GM12878 (cell line): ENCODE results near the gene CNGA4. TPM values are rescaled to one million over a fixed set of nuclear protein-coding genes. Genes with fewer than 3 reads are reported as not detected.
A peak's percentile ranks its signal among the peaks of the same experiment; 100 is the strongest.

Source experiments
- ATAC-seq: fragments of 200-7000 bp; cut with Tn5 transposase; 3 replicates; pipeline ENCODE4 v1.9.1; 2020; ENCODE audit warnings: mild to moderate bottlenecking, moderate library complexity
- BruUV-seq: library from RNA; stranded (reverse); fragments of 400-500 nt; replicated peaks from 2 replicates; lab custom pipeline; 2021; lab: Mats Ljungman, UMichigan
- CTCF ChIA-PET: fragments of 300-600 bp; sonication (Branson Sonifier 250); formaldehyde crosslinking; extraction: SDS; loops from one replicate; lab custom pipeline; 2021; ENCODE audit warnings: inconsistent platforms; lab: Yijun Ruan, JAX
- POLR2A ChIA-PET: fragments of 350-600 bp; formaldehyde crosslinking; extraction: SDS; loops from one replicate; lab custom pipeline; 2021; ENCODE audit warnings: inconsistent platforms; lab: Charles Lee
- RAD21 ChIA-PET: fragments of 300-600 bp; sonication (Branson Sonifier 250); formaldehyde crosslinking; loops from one replicate; lab custom pipeline; 2023; ENCODE audit warnings: antibody characterized with exemption; ENCODE audit not compliant: unreplicated experiment; lab: Charles Lee
- SMC1A ChIA-PET: fragments of 300-600 bp; sonication (Branson Sonifier 250); formaldehyde crosslinking; loops from one replicate; lab custom pipeline; 2023; ENCODE audit not compliant: unreplicated experiment, uncharacterized antibody; lab: Charles Lee
- DNase-seq: peaks from one replicate; pipeline ENCODE4 v3.0.0-alpha.2; 2011; ENCODE audit warnings: low read depth, low spot score
- FAIRE-seq: peaks from 3 replicates; lab custom pipeline; 2011; peaks lifted over from hg19 to GRCh38; lab: Jason Lieb, UNC
- H2AFZ ChIP-seq: 2 replicates; pipeline ENCODE4 v1.6.0; 2011; ENCODE audit warnings: low read depth, low read length, control low read depth; ENCODE audit not compliant: control insufficient read depth
- H3K27ac ChIP-seq: 2 replicates; pipeline ENCODE4 v1.5.1; 2011; ENCODE audit warnings: control low read depth; ENCODE audit not compliant: control insufficient read depth, insufficient read depth
- H3K27me3 ChIP-seq, 2 experiments: replicated peaks in 1 of 2; 2 replicates each; pipeline versions ENCODE4 v1.6.0 to v1.6.1; 2011; ENCODE audit warnings: low read length in 1 of 2; ENCODE audit not compliant: control insufficient read depth in 2 of 2, insufficient read depth in 2 of 2
- H3K36me3 ChIP-seq, 2 experiments: 2 replicates each; pipeline ENCODE4 v1.5.1; 2011; ENCODE audit warnings: low read length in 1 of 2; ENCODE audit not compliant: control insufficient read depth in 2 of 2, insufficient read depth in 2 of 2
- H3K4me1 ChIP-seq: 2 replicates; pipeline ENCODE4 v1.6.1; 2011; ENCODE audit warnings: mild to moderate bottlenecking, low read length, moderate library complexity, mixed read lengths; ENCODE audit not compliant: control insufficient read depth, insufficient read depth
- H3K4me2 ChIP-seq: 2 replicates; pipeline ENCODE4 v1.6.0; 2011; ENCODE audit warnings: control low read depth; ENCODE audit not compliant: control insufficient read depth, insufficient read depth
- H3K4me3 ChIP-seq: fragments of 200-600 bp; sonication (generic); 2 replicates; pipeline ENCODE4 v1.5.1; 2016
- H3K79me2 ChIP-seq: 2 replicates; pipeline ENCODE4 v1.6.0; 2011; ENCODE audit warnings: low read length; ENCODE audit not compliant: control insufficient read depth, insufficient read depth
- H3K9ac ChIP-seq: 2 replicates; pipeline ENCODE4 v1.8.0; 2011; ENCODE audit warnings: low read length, control low read depth, mixed read lengths; ENCODE audit not compliant: control insufficient read depth, insufficient read depth
- H3K9me3 ChIP-seq: replicated peaks from 3 replicates; pipeline ENCODE4 v1.5.1; 2011; ENCODE audit warnings: mild to moderate bottlenecking, low read length; ENCODE audit not compliant: control insufficient read depth, insufficient read depth
- H4K20me1 ChIP-seq: 2 replicates; pipeline ENCODE4 v1.6.0; 2011; ENCODE audit not compliant: control insufficient read depth, insufficient read depth
- CBX5 ChIP-seq: sonication (generic); IDR thresholded peaks from 2 replicates; pipeline ENCODE4 v1.6.1; 2016; ENCODE audit warnings: low read depth, moderate library complexity, mild to moderate bottlenecking, inconsistent platforms
- GABPA ChIP-seq: IDR thresholded peaks from 2 replicates; pipeline ENCODE4 v1.6.1; 2014; ENCODE audit warnings: antibody characterized with exemption, low read depth, mild to moderate bottlenecking, inconsistent platforms
- HDAC6 ChIP-seq: fragments of 200-600 bp; sonication (generic); IDR thresholded peaks from one replicate; pipeline ENCODE4 v1.8.0; 2017; ENCODE audit warnings: antibody characterized with exemption; ENCODE audit not compliant: unreplicated experiment
- HDGF ChIP-seq: fragments of 450-650 bp; IDR thresholded peaks from 2 replicates; pipeline ENCODE4 v1.6.1; 2016; ENCODE audit warnings: antibody characterized with exemption
- NBN ChIP-seq: fragments of 450-650 bp; IDR thresholded peaks from 2 replicates; pipeline ENCODE4 v1.6.1; 2016
- NR2F1 ChIP-seq: fragments of 450-650 bp; conservative IDR thresholded peaks from 2 replicates; pipeline ENCODE4 v1.6.1; 2017; ENCODE audit warnings: mild to moderate bottlenecking
- PAX5 ChIP-seq: IDR thresholded peaks from 2 replicates; pipeline ENCODE4 v1.6.1; 2011; ENCODE audit warnings: low read depth, low read length, borderline replicate concordance
- TCF7 ChIP-seq: IDR thresholded peaks from 2 replicates; pipeline ENCODE4 v1.6.1; 2014; ENCODE audit warnings: antibody characterized with exemption, borderline replicate concordance
- ZNF384 ChIP-seq: IDR thresholded peaks from 2 replicates; pipeline ENCODE4 v1.6.1; 2012; ENCODE audit warnings: low read depth, mild to moderate bottlenecking, low read length, improper control_type of control experiment, borderline replicate concordance
- WGBS: methylation state at CpG from one replicate; pipeline ENCODE4 v1.1.6; 2016; ENCODE audit warnings: low lambda C conversion rate; ENCODE audit not compliant: insufficient replicate concordance, insufficient coverage; ENCODE audit errors: missing lambda C conversion rate; 5-methylcytosine and 5-hydroxymethylcytosine counted together
- in situ Hi-C: fragments of 300-500 bp; cut with MboI; formaldehyde crosslinking; loops from 9 replicates; pipeline ENCODE4 v1.14.3; 2018; ENCODE audit warnings: mixed read lengths
- intact Hi-C: fragments of 100-400 bp; cut with micrococcal nuclease; formaldehyde crosslinking; loops from one replicate; pipeline ENCODE4 v1.14.2; 2022; ENCODE audit not compliant: unreplicated experiment
- polyA plus RNA-seq, 11 experiments: library from polyadenylated mRNA; depleted of rRNA in 4 of 11; unstranded in 6 of 11; stranded (reverse) in 5 of 11; fragments of >200 nt; fragmentation: Nextera tagmentation in 4 of 11; fragmentation: Illumina TruSeq in 1 of 11; extraction: Ambion mirVana in 4 of 11; extraction: Trizol in 1 of 11; gene quantifications; 1 replicate in 1 of 11; 2 replicates in 10 of 11; pipeline versions ENCODE4 v1.2.1 to v1.2.3, GENCODE V29; 2011 to 2016; ENCODE audit warnings: inconsistent platforms in 2 of 11, missing spikeins in 2 of 11, low read depth in 1 of 11
- total RNA-seq, 4 experiments: library from RNA; depleted of rRNA in 3 of 4; stranded (reverse); fragments of >200 nt in 3 of 4; fragmentation: Illumina TruSeq in 1 of 4; extraction: Trizol in 1 of 4; gene quantifications; 2 replicates each; pipeline versions ENCODE4 v1.2.1 to v1.2.3, GENCODE V29; 2013 to 2021
- TF ChIP-seq, protein P1 (sequence below): fragments of 450-650 bp; IDR thresholded peaks from 2 replicates; pipeline ENCODE4 v1.6.1; 2016; ENCODE audit warnings: mild to moderate bottlenecking

CNGA4 gene
- total and polyA plus RNA-seq, 10 of the 15 experiments (the other 5 are each of a cell fraction or from before 2014, with no cell fraction given): 0.05 to 0.26 (median 0.07) TPM; not detected in 5

GRCh38 chr11:6229911-6230310 lies 9.0 kb upstream of the CNGA4 start:
- peaks cover 3% of the 10 kb centered on the region; the same call in 1 of the 2 replicates for H3K4me1 ChIP-seq
- H3K4me3 ChIP-seq: no peak overlapping the region
- ATAC-seq: peak; percentile 3; the same call in 2 of the 3 replicates
- POLR2A ChIA-PET: interaction anchor here (0.6 to 1.0 kb wide), 3 partner anchors 236 to 1299 kb away, joined by 3 to 4 read pairs (median 3); no protein-coding TSS in a partner anchor
- H4K20me1 ChIP-seq: no peaks in the 10 kb centered on the region
- SMC1A ChIA-PET: interaction anchor here (0.6 to 2.7 kb wide), 10 partner anchors 9 to 629 kb away, joined by 3 to 14 read pairs (median 4); partner anchors contain the start of gene CNGA4
- in situ Hi-C loops: no loop called here
- no TSS peak for BruUV-seq
- H3K9me3 ChIP-seq: no peaks in the 10 kb centered on the region; the same call in 2 of the 3 replicates
- no peak for TF ChIP-seq CBX5
- no peak for TF ChIP-seq GABPA
- no peak for TF ChIP-seq PAX5
- TF ChIP-seq HDGF: 0 out of 2 replicates have a peak, but pooled peaks have one; percentile 15
- TF ChIP-seq HDAC6: no peak
- TF ChIP-seq, protein P1, sequence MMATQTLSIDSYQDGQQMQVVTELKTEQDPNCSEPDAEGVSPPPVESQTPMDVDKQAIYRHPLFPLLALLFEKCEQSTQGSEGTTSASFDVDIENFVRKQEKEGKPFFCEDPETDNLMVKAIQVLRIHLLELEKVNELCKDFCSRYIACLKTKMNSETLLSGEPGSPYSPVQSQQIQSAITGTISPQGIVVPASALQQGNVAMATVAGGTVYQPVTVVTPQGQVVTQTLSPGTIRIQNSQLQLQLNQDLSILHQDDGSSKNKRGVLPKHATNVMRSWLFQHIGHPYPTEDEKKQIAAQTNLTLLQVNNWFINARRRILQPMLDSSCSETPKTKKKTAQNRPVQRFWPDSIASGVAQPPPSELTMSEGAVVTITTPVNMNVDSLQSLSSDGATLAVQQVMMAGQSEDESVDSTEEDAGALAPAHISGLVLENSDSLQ: peak; percentile 54; the same call in 1 of the 2 replicates
- TF ChIP-seq TCF7: no peak
- peak; percentile 38; the same call in 1 of the 2 replicates for TF ChIP-seq NBN
- 0 out of 2 replicates have a peak, but pooled peaks have one; percentile 40 for TF ChIP-seq NR2F1
- TF ChIP-seq ZNF384: peak; percentile 56; the same call in 1 of the 2 replicates
- H2AFZ ChIP-seq: no peak overlapping the region
- H3K36me3 ChIP-seq: no peaks in the 10 kb centered on the region
- H3K9ac ChIP-seq: no peak overlapping the region
- WGBS: 0% methylated on average over 2 of the region's 2 CpGs
- H3K27ac ChIP-seq: no peak overlapping the region
- CTCF ChIA-PET: interaction anchor here (0.6 to 1.9 kb wide), 8 partner anchors 8 to 527 kb away, joined by 3 to 12 read pairs (median 4); no protein-coding TSS in a partner anchor
- no peaks in the 10 kb centered on the region for H3K27me3 ChIP-seq
- DNase-seq: no peak
- H3K79me2 ChIP-seq: peaks cover 21% of the 10 kb centered on the region
- FAIRE-seq: no peak
- H3K4me2 ChIP-seq: peak overlapping the region; percentile 1; the same call in 1 of the 2 replicates
- RAD21 ChIA-PET: interaction anchor here (0.8 kb wide), 2 partner anchors 28 to 1266 kb away, joined by 3 read pairs; no protein-coding TSS in a partner anchor
- intact Hi-C loops: loop anchor here (10.0 kb wide), 2 partner anchors 255 to 515 kb away; partner anchors contain the start of genes ARFIP2 and TIMM10B
